Stimulated activated naive CD4-positive, alpha-beta T cell treated with Interleukin-2 at 50 U/mL for 16 hours (primary cell): ENCODE measurements around the gene HINFP.
"Not testable (repeated sequence)": the region's sequence is repeated elsewhere in the genome, so short reads cannot be mapped to it uniquely, and the experiment has no call there.

ENCODE experiments used
- DNase-seq: peaks from one replicate; lab custom pipeline; 2025; lab: John Stamatoyannopoulos, UW

HINFP gene

DNA sequence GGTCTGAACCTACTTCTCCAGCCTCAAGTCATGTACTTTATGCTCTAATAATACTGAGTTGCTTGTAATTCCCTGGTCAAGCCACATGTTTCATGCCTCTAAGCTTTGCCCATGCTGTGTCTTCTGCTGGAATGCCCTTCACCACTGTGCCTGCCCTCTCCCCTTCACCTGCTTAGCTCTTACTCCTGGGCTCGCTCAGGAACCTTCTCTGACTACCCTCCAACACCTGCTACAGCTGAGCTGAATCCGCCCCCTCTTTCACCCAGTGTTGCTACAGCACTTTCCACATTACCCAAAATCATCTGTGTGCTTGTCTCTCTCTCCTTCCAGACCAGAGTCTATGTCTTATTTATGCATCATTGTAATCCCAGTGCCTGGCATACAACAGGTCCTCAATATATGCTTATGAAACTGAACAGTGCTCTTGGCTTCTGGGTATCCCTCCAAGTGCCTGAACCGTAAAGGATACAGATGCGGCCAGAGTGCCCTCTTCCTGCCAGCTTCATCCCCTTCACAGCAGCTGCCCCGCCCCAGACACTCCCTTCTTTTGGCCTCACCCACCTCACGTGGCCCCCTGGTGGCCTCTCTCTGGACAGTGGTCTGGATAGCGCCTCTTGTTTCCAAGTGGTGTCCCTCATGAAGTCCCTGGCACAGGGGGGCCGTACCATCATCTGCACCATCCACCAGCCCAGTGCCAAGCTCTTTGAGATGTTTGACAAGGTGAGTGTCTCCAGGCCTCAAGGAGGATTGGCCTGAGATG lies 34.5 kb downstream of the HINFP start:
- no peak for DNase-seq

- no peak for DNase-seq
Measured at GRCh38 chr11:119156496-119156895, 35.1 kb downstream of the HINFP start.

GRCh38 chr11:119157063-119157462 lies 35.7 kb downstream of the HINFP start:
- no peak for DNase-seq

DNA sequence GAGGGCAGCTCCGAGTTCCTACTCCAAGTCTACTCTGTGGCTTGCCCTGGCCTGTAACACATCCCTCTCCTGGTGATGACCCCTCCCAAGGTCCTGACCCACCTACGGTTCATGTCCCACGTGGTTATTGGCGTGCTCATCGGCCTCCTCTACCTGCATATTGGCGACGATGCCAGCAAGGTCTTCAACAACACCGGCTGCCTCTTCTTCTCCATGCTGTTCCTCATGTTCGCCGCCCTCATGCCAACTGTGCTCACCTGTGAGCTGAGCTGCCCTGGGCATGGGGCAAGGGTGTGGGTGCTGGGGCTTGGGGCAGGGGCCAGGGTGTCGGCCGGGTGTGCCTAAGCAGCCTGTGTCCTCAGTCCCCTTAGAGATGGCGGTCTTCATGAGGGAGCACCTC lies 37.1 kb downstream of the HINFP start:
- no peak for DNase-seq

- no peak for DNase-seq
Measured at GRCh38 chr11:119160151-119160550, 38.8 kb downstream of the HINFP start.

- no peak for DNase-seq
Measured at GRCh38 chr11:119161871-119162270, 40.5 kb downstream of the HINFP start.

- DNase-seq: no peak
Measured at GRCh38 chr11:119166368-119167076, 45.1 kb downstream of the HINFP start.

DNA sequence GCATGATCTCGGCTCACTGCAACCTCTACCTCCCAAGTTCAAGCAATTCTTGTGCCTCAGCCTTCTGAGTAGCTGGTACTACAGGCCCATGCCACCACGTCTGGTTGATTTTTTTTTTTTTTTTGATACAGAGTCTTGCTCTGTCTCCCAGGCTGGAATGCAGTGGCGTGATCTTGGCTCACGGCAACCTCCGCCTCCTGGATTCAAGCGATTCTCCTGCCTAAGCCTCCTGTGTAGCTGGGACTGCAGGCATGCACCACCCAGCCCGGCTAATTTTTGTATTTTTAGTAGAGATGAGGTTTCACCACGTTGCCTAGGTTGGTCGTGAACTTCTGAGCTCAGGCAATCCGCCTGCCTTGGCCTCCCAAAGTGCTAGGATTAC lies 45.7 kb downstream of the HINFP start:
- not testable (repeated sequence) for DNase-seq

DNA sequence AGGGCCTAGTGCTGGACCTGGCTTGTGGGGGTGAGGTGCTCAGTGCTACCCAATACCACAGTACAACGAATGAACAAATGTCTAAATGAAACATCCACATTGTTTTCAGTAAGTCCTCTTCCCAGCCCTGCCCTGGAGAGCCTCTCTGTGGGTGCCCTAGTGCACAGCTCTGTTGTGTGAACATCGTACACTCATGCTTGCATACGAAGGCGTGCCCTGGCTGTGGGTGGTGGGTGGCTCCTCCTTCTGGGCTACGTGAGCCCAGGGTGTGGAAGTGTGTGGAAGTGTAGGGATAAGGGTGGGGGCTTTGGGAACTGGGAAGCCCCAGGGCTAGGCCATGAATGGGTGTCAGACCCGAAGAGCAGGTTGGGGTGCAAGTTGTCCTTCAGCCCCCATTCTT lies 46.6 kb downstream of the HINFP start:
- no peak for DNase-seq

DNA sequence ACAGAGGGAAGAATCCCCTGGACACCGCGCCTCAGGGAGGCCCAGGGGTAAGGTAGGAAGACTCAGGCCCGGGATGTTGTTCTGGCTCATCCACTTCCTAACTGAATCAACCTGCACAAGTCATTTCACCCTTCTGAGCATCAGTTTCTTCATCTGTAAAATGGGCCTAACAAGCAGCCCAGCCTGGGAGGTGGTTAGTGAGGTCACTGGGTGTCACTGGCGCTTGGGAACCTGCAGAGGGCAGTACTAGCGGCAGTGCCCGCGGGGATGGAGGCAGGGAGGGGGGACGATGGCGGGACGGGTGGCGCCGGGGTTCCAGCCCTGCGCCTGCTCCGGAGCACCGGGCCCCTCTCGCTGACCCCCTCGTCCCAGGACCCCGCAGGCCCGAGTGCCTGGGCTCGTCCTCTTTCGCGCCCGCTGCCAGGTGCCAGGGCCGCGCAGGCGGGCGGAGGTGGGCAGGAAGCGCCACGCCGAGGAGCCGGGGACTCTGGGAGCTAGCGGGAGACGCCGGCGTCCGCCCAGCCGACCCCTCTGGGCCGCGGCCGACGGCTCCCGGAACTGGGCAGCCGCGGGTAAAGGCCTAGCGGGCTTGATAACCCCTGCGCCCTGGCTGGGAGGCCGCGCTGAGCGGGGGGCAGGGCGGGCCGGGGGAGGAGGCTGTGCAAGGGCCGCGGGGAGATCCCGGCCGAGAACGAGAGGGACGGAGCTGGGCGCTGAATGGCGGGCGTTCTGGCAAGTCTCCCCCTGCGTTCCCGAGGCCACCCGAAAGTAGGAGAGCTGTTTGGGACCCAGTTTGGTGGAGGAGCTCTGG lies 47.3 kb downstream of the HINFP start, which contains the start of gene NLRX1:
NLRX1 (plus strand) TSS at position 255 of the 811 bp plus-strand sequence. CDS start 2,679 bp downstream, outside the sequence.
- peak; percentile 81 for DNase-seq

GRCh38 chr11:119169282-119169719 lies 47.9 kb downstream of the HINFP start:
- peak; percentile 31 for DNase-seq

DNA sequence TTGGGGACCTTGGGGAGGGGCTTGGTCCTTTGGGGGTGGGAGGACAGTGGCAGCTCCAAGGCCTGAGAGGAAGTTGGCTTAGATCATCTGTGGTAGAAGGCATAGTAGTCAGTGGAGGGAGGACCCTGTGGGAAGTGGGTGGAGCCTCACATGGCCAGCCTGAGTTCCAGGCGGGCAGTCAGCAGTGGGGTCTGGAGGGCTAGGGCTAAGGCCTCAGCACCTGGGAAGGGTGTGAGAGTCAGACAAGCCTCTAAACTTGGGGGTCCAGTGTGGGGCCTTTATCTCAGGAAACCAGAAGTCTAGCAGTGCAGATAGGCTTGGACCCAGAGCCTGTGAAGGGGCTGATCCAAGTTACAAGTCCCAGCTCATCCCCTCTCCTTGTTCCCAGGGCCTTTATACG lies 51.1 kb downstream of the HINFP start:
- DNase-seq: no peak

GRCh38 chr11:119173453-119173852 lies 52.1 kb downstream of the HINFP start:
- no peak for DNase-seq

- no peak for DNase-seq
Measured at GRCh38 chr11:119175493-119176077, 54.2 kb downstream of the HINFP start.

GRCh38 chr11:119178166-119178680 lies 56.8 kb downstream of the HINFP start:
- no peak for DNase-seq

GRCh38 chr11:119179342-119179741 lies 58.0 kb downstream of the HINFP start:
- DNase-seq: no peak

- DNase-seq: no peak
Measured at GRCh38 chr11:119179983-119180382, 58.6 kb downstream of the HINFP start.

DNA sequence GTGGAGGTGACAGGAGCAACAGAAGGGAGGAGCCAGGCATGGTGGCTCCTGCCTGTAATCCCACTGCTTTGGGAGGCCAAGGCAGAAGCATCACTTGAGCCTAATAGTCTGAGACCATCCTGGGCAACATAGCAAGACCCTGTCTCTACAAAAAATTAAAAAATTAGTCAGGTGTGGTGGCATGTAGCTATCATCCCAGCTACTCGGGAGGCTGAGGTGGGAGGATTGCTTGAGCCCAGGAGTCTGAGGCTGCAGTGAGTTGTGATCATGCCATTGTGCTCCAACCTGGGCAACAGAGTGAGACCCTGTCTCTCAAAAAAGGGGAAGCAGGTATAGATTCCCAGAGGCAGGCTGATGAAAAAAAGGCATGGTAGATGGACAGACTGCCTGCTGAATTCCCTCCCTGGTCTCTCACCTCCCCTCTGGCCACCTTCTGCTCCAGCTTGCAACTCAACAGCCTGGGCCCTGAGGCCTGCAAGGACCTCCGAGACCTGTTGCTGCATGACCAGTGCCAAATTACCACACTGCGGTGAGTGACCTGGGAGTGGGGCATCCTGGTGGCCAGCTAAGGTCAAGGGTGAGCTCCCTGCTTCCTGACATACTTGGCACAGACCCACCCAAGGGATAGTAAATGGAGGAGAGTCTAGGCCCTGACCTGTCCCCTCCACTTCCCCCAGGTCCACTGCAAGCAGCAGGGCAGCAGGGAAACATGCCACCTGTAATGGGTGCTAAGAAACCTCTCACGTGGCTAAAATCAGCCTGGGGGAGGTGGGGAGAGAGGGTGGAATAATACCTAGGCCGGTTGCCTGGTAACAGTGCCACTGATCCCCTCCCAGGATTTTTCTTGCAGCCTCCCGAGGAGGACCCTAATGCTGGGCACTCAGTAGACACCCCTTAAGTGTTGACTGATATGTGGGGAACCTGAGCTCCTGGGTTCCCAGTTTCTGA lies 59.6 kb downstream of the HINFP start:
- DNase-seq: no peak

- no peak for DNase-seq
Measured at GRCh38 chr11:119181677-119182412, 60.5 kb downstream of the HINFP start.

GRCh38 chr11:119184399-119184798 lies 63.0 kb downstream of the HINFP start:
- DNase-seq: not testable (repeated sequence)
